HG03135 (cell line): Measurements from ENCODE around the gene PLA2G2E.
A peak's percentile ranks its signal among the peaks of the same experiment; 100 is the strongest.
"Not testable (repeated sequence)": the region's sequence is repeated elsewhere in the genome, so short reads cannot be mapped to it uniquely, and the experiment has no call there.

Source experiments
- ATAC-seq: cut with Tn5 transposase; IDR thresholded peaks from one replicate; pipeline ENCODE4 v1.9.1; 2021; ENCODE audit warnings: mild to moderate bottlenecking, moderate library complexity; ENCODE audit not compliant: unreplicated experiment

The PLA2G2E gene

DNA sequence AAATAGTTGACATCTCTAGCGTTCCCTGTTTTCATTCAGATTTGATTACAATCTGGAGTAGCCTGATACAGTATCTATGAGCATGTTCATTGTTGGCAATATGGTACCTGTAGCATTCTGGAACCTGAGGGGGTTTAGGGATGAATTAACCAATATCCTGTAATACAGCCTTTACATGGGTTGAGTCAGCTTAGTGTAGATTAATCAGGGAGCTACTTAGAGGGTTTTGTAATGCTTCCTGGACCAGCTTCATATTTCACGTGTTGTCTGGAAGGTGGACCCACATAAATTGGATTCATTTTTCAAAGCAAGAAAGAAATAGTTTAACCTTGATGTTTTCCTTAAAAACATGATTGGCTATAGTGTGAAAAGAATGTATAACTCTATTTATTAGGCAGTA is 37.6 kb downstream of the PLA2G2E start:
- ATAC-seq: no peak

DNA sequence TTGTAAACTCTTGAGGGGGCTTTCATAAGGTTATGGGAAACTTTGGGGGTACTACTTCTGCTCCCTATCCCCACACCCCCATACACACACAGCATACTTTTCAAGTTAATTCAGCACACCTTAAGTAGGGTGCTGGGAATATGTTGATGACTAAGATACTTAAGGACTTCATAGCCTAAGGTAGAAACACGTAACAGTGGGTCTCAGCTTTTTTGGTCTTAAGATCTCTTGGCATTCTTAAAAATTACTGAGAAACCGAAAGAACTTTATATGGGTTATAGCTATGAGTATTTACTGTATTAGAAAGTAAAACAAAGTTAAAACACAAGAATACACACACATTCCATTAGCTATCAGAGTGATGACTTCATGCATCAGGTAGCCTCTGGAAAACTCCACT is 39.1 kb downstream of the PLA2G2E start:
- no peak for ATAC-seq

DNA sequence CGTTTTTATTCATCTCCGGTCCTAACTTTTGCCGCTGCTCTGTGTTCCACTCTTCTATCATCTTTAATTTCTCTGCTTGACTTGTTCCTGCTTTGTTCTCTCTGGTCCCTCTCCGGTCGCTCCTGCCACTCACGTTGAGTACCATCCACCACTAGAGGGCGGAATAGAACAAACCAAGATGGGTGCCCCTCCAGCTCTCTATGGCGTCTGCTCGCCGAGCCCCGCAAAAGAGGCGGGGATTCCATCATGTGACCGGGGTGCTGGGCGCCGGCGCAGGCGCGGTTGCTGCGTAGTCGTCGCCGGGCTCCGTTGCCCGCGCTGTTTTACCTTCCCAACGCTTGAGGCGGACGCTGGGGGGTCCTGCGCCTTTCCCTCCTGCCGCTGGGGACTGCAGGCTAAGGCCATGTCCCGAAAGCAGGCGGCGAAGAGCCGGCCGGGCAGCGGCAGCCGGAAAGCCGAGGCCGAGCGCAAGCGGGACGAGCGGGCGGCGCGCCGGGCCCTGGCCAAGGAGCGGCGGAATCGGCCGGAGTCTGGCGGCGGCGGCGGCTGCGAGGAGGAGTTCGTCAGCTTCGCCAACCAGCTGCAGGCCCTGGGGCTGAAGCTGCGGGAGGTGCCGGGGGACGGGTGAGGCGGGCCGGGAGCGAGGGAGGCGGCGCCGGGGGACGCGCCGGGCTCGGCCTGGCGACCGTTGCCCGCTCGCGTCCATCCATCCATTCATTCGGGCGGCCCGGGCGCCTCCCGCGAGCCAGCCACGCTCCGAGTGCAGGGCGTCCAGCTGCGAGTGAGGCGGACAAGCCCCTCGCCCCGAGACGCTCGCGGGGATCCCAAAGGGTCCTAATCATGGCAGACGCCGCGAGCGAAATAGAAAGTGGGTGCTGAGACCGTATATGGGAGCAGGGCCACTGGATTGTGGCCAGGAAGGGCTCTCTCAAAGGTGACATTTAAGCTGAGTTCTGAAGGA is 41.0 kb downstream of the PLA2G2E start, which contains the start of gene OTUD3:
OTUD3 (plus strand) TSS at position 285 of the 961 bp plus-strand sequence; CDS start at position 404, 119 bp downstream.
- peak; percentile 90 for ATAC-seq

DNA sequence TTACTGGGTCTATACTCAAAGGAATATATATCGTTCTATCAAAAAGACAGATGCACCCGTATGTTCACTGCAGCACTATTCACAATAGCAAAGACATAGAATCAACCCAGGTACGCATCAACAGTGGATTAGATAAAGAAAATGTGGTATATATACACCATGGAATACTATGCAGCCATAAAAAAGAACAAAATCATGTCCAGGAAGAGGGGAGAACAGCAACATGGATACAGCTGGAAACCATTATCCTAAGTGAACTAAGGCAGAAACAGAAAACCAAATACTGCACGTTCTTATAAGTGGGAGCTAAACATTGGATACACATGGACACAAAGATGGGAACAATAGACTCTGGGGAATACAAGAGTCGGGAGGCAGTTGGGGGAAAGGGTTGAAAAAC is 42.6 kb downstream of the PLA2G2E start:
- not testable (repeated sequence) for ATAC-seq

DNA sequence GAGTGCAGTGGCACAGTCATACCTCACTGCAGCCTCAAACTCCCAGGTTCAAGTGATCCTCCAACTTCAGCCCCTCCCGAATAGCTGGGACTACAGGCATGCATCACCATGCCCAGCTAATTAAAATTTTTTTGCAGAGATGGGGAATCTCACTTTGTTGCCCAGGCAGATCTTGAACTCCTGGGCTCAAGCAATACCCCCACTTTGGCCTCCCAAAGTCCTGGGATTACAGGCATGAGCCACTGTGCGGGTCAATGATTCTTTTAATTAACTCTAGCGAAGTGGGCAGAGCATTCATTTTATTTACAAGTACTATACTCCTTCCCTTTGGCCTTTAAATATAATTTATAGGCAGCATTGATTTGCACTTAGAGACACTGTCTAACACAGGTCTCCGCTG is 43.8 kb downstream of the PLA2G2E start:
- no peak for ATAC-seq

DNA sequence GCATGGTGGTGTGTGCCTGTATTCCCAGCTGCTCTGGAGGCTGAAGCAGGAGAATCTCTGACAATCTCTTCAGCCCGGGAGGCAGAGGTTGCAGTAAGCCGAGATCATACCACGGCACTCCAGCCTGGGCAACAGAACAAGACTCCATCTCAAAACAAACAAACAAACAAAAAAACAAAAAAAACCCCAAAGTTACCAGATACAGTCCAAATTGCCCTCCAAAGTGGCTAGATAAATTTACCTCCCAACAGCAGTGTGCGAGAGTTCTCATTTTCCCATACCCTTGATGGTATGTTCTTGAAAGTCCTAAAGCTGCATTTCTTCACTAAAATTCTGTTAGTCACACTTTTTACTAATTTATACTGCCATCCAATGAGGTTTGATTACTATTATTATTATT is 44.2 kb downstream of the PLA2G2E start:
- ATAC-seq: no peak

DNA sequence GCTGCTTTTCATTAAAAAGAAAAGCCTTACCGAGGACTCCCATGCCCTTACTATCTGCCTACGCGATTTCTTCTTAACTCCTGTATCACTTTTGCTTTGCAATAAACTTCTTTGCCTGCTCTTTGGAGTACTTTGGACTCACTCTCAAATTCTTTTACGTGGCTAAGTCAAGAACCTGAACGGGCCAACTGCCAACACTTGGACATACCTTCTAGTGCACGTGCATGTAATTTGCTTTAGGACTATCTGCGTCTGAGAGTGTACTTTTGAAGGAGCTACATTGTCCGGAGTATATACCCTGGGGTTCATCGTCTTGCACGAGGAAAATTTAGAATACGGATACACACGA is 44.8 kb downstream of the PLA2G2E start:
- no peak for ATAC-seq

DNA sequence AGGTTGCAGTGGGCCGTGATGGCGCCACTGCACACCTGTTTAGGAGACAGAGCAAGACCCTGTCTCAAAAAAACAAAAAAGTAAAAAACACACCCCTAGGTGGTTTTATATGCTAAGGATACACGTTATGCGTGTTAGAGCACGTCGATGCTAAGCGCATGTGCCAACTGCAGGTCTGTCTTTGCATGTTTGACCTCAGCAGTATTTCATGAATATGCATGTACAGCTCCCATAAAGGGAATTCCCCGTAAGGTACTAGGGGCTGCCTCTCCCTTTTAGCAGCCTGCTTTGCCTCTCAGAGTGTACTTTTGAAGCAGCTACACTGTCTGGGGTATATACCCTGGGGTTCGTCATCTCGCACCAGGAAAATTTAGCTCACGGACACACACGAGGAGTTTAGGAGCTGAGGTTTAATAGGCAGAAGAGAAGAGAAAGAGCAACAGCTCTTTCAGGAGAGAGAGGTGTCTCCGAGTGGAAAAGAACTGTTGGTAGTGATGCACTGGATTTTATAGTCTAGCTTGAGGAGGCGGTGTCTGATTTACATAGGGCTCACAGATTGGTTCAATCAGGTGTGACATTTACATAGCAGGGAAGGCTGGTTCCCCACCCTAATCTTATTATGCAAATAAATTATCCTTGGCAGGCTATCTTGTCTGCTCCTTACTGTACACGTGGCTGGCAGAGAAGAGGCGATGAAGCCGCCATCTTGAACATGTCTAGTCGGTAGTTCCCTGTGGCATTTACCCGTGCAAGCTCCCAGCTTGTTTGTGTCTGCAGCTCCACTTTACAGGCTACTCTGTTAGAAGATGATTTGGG is 45.4 kb downstream of the PLA2G2E start:
- no peak for ATAC-seq

DNA sequence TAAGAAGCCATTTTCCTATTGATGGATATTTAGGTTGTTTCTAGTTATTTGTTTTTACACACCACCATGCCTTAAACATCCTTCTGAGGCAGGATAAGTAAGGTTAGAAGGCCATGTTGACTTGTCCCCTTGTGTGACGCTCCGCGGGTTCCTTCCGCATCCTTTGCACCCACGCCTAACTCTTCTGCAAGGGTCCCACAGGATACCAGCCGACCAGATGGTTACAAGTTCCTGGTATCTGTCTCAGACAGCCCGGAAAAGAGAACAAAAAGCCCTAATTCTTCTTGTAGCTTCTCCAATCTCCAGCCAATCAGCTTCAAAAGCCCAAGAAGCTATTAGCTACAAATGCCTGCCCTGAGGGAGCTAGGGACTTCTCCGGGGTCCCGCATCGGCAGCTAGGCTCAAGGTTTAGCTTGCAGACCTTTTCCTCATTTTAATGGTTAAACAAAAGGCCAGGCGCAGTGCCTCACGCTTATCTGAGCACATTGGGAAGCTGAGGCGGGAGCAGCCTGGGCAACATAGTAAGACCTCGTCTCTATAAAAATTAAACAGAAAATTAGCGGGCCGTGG is 46.2 kb downstream of the PLA2G2E start:
- no peak for ATAC-seq

DNA sequence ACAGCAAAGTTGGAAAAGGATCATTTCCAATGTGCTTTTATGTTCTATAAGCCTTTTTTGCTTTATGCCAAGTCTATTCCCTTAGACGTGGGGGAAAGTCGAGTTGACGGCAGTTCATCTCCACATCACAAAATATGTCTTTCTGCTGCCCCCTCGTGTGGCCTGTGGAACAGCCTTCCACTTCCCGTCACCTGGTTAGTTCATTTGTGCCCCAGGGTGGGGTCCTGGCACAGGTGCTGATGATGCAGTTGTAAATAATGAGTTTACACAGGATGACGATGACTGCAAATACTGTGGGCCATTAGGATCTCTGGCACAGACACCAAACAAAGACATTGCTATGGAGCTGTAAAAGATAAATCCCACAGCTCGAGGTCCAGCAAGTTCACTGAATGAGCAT is 51.2 kb downstream of the PLA2G2E start:
- ATAC-seq: no peak
